IMR-90 (cell line): ENCODE measurements around the gene FAAP24. TPM values are rescaled to one million over a fixed set of nuclear protein-coding genes. Genes with fewer than 3 reads are reported as not detected.

Source experiments
- ATAC-seq: fragments of 200-7000 bp; cut with Tn5 transposase; 2 replicates; pipeline ENCODE4 v1.9.1; 2020; ENCODE audit warnings: low read depth, mild to moderate bottlenecking, moderate library complexity
- BruUV-seq: library from RNA; stranded (reverse); fragments of 400-500 nt; replicated peaks from 2 replicates; lab custom pipeline; 2021; lab: Mats Ljungman, UMichigan
- CTCF ChIA-PET: fragments of 300-600 bp; formaldehyde crosslinking; extraction: SDS; loops from one replicate; lab custom pipeline; 2021; ENCODE audit warnings: antibody characterized with exemption; lab: Yijun Ruan, JAX
- POLR2A ChIA-PET: fragments of 300-600 bp; sonication (Branson Sonifier 250); formaldehyde crosslinking; loops from one replicate; lab custom pipeline; 2022; ENCODE audit warnings: antibody characterized with exemption; ENCODE audit not compliant: unreplicated experiment; lab: Charles Lee
- DNase-seq: peaks from one replicate; pipeline ENCODE4 v3.0.0; 2013
- H2AFZ ChIP-seq: replicated peaks from 2 replicates; pipeline ENCODE3; 2013; ENCODE audit warnings: low read length, mild to moderate bottlenecking; ENCODE audit not compliant: poor library complexity
- H2AK5ac ChIP-seq: 2 replicates; pipeline ENCODE4 v1.6.1; 2013; ENCODE audit warnings: low read depth, low read length, inconsistent platforms
- H2AK9ac ChIP-seq: replicated peaks from 2 replicates; pipeline ENCODE3; 2013; ENCODE audit warnings: mild to moderate bottlenecking, low read depth, low read length, moderate library complexity; ENCODE audit not compliant: poor library complexity
- H2BK120ac ChIP-seq: 2 replicates; pipeline ENCODE4 v1.6.1; 2013; ENCODE audit warnings: low read depth, low read length, inconsistent platforms
- H2BK15ac ChIP-seq: 3 replicates; pipeline ENCODE4 v1.6.1; 2013; ENCODE audit warnings: low read depth, low read length, inconsistent platforms
- H2BK20ac ChIP-seq: 2 replicates; pipeline ENCODE4 v1.6.1; 2013; ENCODE audit warnings: low read depth, mild to moderate bottlenecking, inconsistent platforms, low read length, moderate library complexity
- H2BK5ac ChIP-seq: 2 replicates; pipeline ENCODE4 v1.6.1; 2013; ENCODE audit warnings: mild to moderate bottlenecking, low read depth, low read length, inconsistent platforms; ENCODE audit not compliant: poor library complexity, severe bottlenecking
- H3K14ac ChIP-seq: replicated peaks from 2 replicates; pipeline ENCODE4 v1.6.1; 2013; ENCODE audit warnings: low read depth, low read length, inconsistent platforms
- H3K18ac ChIP-seq: 2 replicates; pipeline ENCODE4 v1.6.1; 2013; ENCODE audit warnings: low read depth, low read length, control low read depth
- H3K23ac ChIP-seq: 2 replicates; pipeline ENCODE4 v1.6.1; 2013; ENCODE audit warnings: low read depth, low read length, inconsistent platforms
- H3K27ac ChIP-seq: 2 replicates; pipeline ENCODE4 v1.5.1; 2013; ENCODE audit warnings: mild to moderate bottlenecking, control low read depth, low read length; ENCODE audit not compliant: insufficient read depth
- H3K27me3 ChIP-seq: 2 replicates; pipeline ENCODE4 v1.6.1; 2013; ENCODE audit warnings: low read length; ENCODE audit not compliant: control insufficient read depth, insufficient read depth
- H3K36me3 ChIP-seq: 2 replicates; pipeline ENCODE4 v1.6.1; 2013; ENCODE audit warnings: low read length, mixed read lengths; ENCODE audit not compliant: control insufficient read depth, insufficient read depth
- H3K4ac ChIP-seq: 2 replicates; pipeline ENCODE4 v1.6.1; 2013; ENCODE audit warnings: low read depth, low read length, inconsistent platforms
- H3K4me1 ChIP-seq: 2 replicates; pipeline ENCODE4 v1.6.1; 2013; ENCODE audit warnings: low read length, mixed read lengths; ENCODE audit not compliant: control insufficient read depth, insufficient read depth
- H3K4me2 ChIP-seq: 2 replicates; pipeline ENCODE4 v1.6.1; 2013; ENCODE audit warnings: low read depth, mild to moderate bottlenecking, control low read depth, low read length, moderate library complexity
- H3K4me3 ChIP-seq: 2 replicates; pipeline ENCODE4 v1.5.1; 2013; ENCODE audit warnings: low read depth, mild to moderate bottlenecking, control low read depth, low read length, moderate library complexity; ENCODE audit not compliant: insufficient read depth
- H3K56ac ChIP-seq: 2 replicates; pipeline ENCODE4 v1.6.1; 2013; ENCODE audit warnings: low read length, inconsistent platforms; ENCODE audit not compliant: insufficient read depth; ENCODE audit errors: extremely low read depth
- H3K79me1 ChIP-seq, 2 experiments: 2 replicates each; pipeline ENCODE4 v1.6.1; 2013; ENCODE audit warnings: low read length in 2 of 2, inconsistent platforms in 1 of 2, low read depth in 1 of 2
- H3K9ac ChIP-seq: 2 replicates; pipeline ENCODE4 v1.6.1; 2013; ENCODE audit warnings: low read depth, low read length, control low read depth
- H3K9me1 ChIP-seq: 2 replicates; pipeline ENCODE4 v1.6.1; 2013; ENCODE audit warnings: low read length, inconsistent platforms; ENCODE audit not compliant: insufficient read depth
- H3K9me3 ChIP-seq: 2 replicates; pipeline ENCODE4 v1.6.1; 2013; ENCODE audit warnings: low read length; ENCODE audit not compliant: control insufficient read depth, insufficient read depth
- H4K20me1 ChIP-seq: 2 replicates; pipeline ENCODE4 v1.6.1; 2013; ENCODE audit warnings: low read length, inconsistent platforms; ENCODE audit not compliant: insufficient read depth
- H4K5ac ChIP-seq: 2 replicates; pipeline ENCODE4 v1.6.1; 2013; ENCODE audit warnings: mild to moderate bottlenecking, low read depth, low read length, control low read depth
- H4K8ac ChIP-seq, 2 experiments: 2 replicates each; pipeline ENCODE4 v1.6.1; 2013; ENCODE audit warnings: low read depth in 2 of 2, low read length in 2 of 2, control low read depth in 1 of 2, inconsistent platforms in 1 of 2
- H4K91ac ChIP-seq: 2 replicates; pipeline ENCODE4 v1.6.1; 2013; ENCODE audit warnings: low read depth, low read length, inconsistent platforms; ENCODE audit not compliant: insufficient read depth
- BHLHE40 ChIP-seq: fragments of 150-350 bp; IDR thresholded peaks from 2 replicates; pipeline ENCODE4 v1.6.1; 2016; ENCODE audit warnings: mild to moderate bottlenecking, low read depth, low read length
- CEBPB ChIP-seq: IDR thresholded peaks from 2 replicates; pipeline ENCODE4 v1.6.1; 2012; ENCODE audit warnings: low read depth, low read length, improper control_type of control experiment
- CHD1 ChIP-seq: IDR thresholded peaks from 2 replicates; pipeline ENCODE4 v1.6.1; 2012; ENCODE audit warnings: low read depth, low read length, improper control_type of control experiment
- FOS ChIP-seq: fragments of 150-350 bp; IDR thresholded peaks from 2 replicates; pipeline ENCODE4 v1.6.1; 2016; ENCODE audit warnings: low read depth, low read length
- MAFK ChIP-seq: IDR thresholded peaks from 2 replicates; pipeline ENCODE4 v1.6.1; 2012; ENCODE audit warnings: low read depth, low read length, improper control_type of control experiment
- MAZ ChIP-seq: IDR thresholded peaks from 2 replicates; pipeline ENCODE4 v1.6.1; 2012; ENCODE audit warnings: low read depth, mild to moderate bottlenecking, low read length, improper control_type of control experiment, moderate library complexity, borderline replicate concordance
- MXI1 ChIP-seq: IDR thresholded peaks from 2 replicates; pipeline ENCODE4 v1.6.1; 2012; ENCODE audit warnings: low read depth, mild to moderate bottlenecking, low read length, moderate library complexity, borderline replicate concordance
- NFE2L2 ChIP-seq: fragments of 150-350 bp; IDR thresholded peaks from 2 replicates; pipeline ENCODE4 v1.6.1; 2016; ENCODE audit warnings: low read depth, mild to moderate bottlenecking, low read length
- POLR2A ChIP-seq: IDR thresholded peaks from 2 replicates; pipeline ENCODE4 v1.6.1; 2012; ENCODE audit warnings: mild to moderate bottlenecking, low read depth, low read length
- RAD21 ChIP-seq: IDR thresholded peaks from 2 replicates; pipeline ENCODE4 v1.6.1; 2012; ENCODE audit warnings: low read length, improper control_type of control experiment
- RCOR1 ChIP-seq: IDR thresholded peaks from 2 replicates; pipeline ENCODE4 v1.6.1; 2012; ENCODE audit warnings: mild to moderate bottlenecking, low read length, improper control_type of control experiment; ENCODE audit not compliant: insufficient replicate concordance
- RFX5 ChIP-seq: IDR thresholded peaks from 2 replicates; pipeline ENCODE4 v1.8.0; 2012; ENCODE audit warnings: low read depth, mild to moderate bottlenecking, low read length, moderate library complexity
- SMC3 ChIP-seq: fragments of 150-350 bp; IDR thresholded peaks from 2 replicates; pipeline ENCODE4 v1.6.1; 2016; ENCODE audit warnings: low read depth, mild to moderate bottlenecking, antibody characterized with exemption, low read length, moderate library complexity
- WGBS, 2 experiments: methylation state at CpG; one replicate each; pipeline versions ENCODE4 v1.1.5 to v1.1.7; 2013; ENCODE audit warnings: missing lambda C conversion rate in 2 of 2; ENCODE audit not compliant: insufficient read length in 1 of 2; ENCODE audit errors: extremely low coverage in 2 of 2; 5-methylcytosine and 5-hydroxymethylcytosine counted together
- dilution Hi-C: fragments of 300-500 bp; cut with HindIII; formaldehyde crosslinking; loops from one replicate; pipeline ENCODE4 v1.14.3; 2018; ENCODE audit warnings: low sequenced_read_pairs; ENCODE audit not compliant: unreplicated experiment
- in situ Hi-C: fragments of 300-500 bp; cut with MboI; formaldehyde crosslinking; loops from 3 replicates; pipeline ENCODE4 v1.14.3; 2019; ENCODE audit warnings: low sequenced_read_pairs, inconsistent platforms, mixed read lengths
- intact Hi-C: fragments of 100-400 bp; cut with micrococcal nuclease; formaldehyde crosslinking; loops from 2 replicates; pipeline ENCODE4 v1.10.0; 2022
- polyA plus RNA-seq, 3 experiments: library from polyadenylated mRNA; depleted of rRNA; stranded (reverse); fragments of >200 nt; gene quantifications; 2 replicates each; pipeline ENCODE4 v1.2.3, GENCODE V29; 2012; ENCODE audit warnings: low replicate concordance in 1 of 3
- total RNA-seq: library from RNA; depleted of rRNA; stranded (reverse); fragments of >200 nt; gene quantifications from 2 replicates; pipeline ENCODE4 v1.2.3, GENCODE V29; 2012
- TF ChIP-seq, protein P1 (sequence below): fragments of 150-350 bp; IDR thresholded peaks from 2 replicates; pipeline ENCODE4 v1.6.1; 2017; ENCODE audit warnings: mild to moderate bottlenecking, antibody characterized with exemption, low read length, low read depth
- TF ChIP-seq, protein P2 (sequence below): conservative IDR thresholded peaks from 2 replicates; pipeline ENCODE4 v1.5.1; 2012; ENCODE audit warnings: mild to moderate bottlenecking, low read depth, low read length, improper control_type of control experiment
- TF ChIP-seq, protein P3 (sequence below): fragments of 150-350 bp; IDR thresholded peaks from 2 replicates; pipeline ENCODE4 v1.6.1; 2016; ENCODE audit warnings: low read depth, mild to moderate bottlenecking, low read length, moderate library complexity, borderline replicate concordance

FAAP24 gene
- total and polyA plus RNA-seq, 2 of the 4 experiments (the other 2 are of a cell fraction): 2.2 to 2.3 TPM

DNA sequence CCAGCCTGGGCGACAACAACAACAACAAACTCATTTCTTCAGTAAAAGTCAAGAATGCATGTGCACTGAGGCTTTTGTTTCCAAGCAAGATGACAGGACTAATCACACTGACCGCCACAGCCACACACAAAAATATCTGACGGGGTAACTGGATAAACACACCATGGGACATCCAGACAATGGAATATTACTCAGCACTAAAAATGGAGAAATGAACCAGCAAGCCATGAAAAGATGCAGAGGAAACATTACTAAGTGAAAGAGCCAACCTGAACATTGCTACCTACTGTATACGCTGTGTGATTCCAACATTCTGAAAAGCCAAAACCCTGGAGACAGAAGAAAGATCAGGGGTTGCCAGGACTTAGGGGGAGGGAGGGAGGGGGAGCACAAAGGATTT is 36.7 kb downstream of the FAAP24 start:
- Histone ChIP-seq H3K9ac (no peak overlapping the region), H3K9me1 (no peaks in the 10 kb centered on the region), H3K14ac (no peak overlapping the region), H4K20me1 (no peaks in the 10 kb centered on the region), H3K4me1 (no peaks in the 10 kb centered on the region), H2AK9ac (no peak overlapping the region), H3K79me1 (no peaks in the 10 kb centered on the region), H4K8ac (no peak overlapping the region), H2BK5ac (no peak overlapping the region), H3K4me2 (no peak overlapping the region), H2BK20ac (no peak overlapping the region), H4K91ac (no peak overlapping the region), H3K4ac (no peak overlapping the region), H3K4me3 (no peak overlapping the region), H3K36me3 (peaks cover 8% of the 10 kb centered on the region), H3K9me3 (no peaks in the 10 kb centered on the region), H3K27me3 (no peaks in the 10 kb centered on the region), H2AK5ac (no peak overlapping the region), H3K18ac (no peak overlapping the region), H3K23ac (no peak overlapping the region), H3K27ac (no peak overlapping the region), H2BK120ac (no peak overlapping the region), H3K56ac (no peak overlapping the region), H2AFZ (no peak overlapping the region), H2BK15ac (no peak overlapping the region), H4K5ac (no peak overlapping the region)
- no peak for TF ChIP-seq MXI1
- TF ChIP-seq NFE2L2: no peak
- no peak for TF ChIP-seq FOS
- TF ChIP-seq RAD21: no peak
- TF ChIP-seq, protein P1, sequence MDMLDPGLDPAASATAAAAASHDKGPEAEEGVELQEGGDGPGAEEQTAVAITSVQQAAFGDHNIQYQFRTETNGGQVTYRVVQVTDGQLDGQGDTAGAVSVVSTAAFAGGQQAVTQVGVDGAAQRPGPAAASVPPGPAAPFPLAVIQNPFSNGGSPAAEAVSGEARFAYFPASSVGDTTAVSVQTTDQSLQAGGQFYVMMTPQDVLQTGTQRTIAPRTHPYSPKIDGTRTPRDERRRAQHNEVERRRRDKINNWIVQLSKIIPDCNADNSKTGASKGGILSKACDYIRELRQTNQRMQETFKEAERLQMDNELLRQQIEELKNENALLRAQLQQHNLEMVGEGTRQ: no peak
- TF ChIP-seq, protein P2, sequence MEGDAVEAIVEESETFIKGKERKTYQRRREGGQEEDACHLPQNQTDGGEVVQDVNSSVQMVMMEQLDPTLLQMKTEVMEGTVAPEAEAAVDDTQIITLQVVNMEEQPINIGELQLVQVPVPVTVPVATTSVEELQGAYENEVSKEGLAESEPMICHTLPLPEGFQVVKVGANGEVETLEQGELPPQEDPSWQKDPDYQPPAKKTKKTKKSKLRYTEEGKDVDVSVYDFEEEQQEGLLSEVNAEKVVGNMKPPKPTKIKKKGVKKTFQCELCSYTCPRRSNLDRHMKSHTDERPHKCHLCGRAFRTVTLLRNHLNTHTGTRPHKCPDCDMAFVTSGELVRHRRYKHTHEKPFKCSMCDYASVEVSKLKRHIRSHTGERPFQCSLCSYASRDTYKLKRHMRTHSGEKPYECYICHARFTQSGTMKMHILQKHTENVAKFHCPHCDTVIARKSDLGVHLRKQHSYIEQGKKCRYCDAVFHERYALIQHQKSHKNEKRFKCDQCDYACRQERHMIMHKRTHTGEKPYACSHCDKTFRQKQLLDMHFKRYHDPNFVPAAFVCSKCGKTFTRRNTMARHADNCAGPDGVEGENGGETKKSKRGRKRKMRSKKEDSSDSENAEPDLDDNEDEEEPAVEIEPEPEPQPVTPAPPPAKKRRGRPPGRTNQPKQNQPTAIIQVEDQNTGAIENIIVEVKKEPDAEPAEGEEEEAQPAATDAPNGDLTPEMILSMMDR: no peak
- TF ChIP-seq MAFK: no peak
- TF ChIP-seq SMC3: no peak
- TF ChIP-seq CEBPB: no peak
- TF ChIP-seq RCOR1: no peak
- no peak for TF ChIP-seq MAZ
- no peak for TF ChIP-seq BHLHE40
- no peak for TF ChIP-seq POLR2A
- TF ChIP-seq, protein P3, sequence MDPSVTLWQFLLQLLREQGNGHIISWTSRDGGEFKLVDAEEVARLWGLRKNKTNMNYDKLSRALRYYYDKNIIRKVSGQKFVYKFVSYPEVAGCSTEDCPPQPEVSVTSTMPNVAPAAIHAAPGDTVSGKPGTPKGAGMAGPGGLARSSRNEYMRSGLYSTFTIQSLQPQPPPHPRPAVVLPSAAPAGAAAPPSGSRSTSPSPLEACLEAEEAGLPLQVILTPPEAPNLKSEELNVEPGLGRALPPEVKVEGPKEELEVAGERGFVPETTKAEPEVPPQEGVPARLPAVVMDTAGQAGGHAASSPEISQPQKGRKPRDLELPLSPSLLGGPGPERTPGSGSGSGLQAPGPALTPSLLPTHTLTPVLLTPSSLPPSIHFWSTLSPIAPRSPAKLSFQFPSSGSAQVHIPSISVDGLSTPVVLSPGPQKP: no peak
- no peak for TF ChIP-seq CHD1
- no peak for TF ChIP-seq RFX5
- intact Hi-C loops: no loop called here
- dilution Hi-C loops: no loop called here
- ChIA-PET POLR2A (no interaction called here), CTCF (no interaction called here)
- no TSS peak for BruUV-seq
- in situ Hi-C loops: no loop called here
- ATAC-seq: no peak
- DNase-seq: no peak
- 100% methylated on average over 1 of the region's 4 CpGs; no CpG with 5 or more reads in 1 of the 2 experiments for WGBS, 2 experiments
